ENCODE results near the gene CSGALNACT2. TPM values are rescaled to one million over a fixed set of nuclear protein-coding genes. Genes with fewer than 3 reads are reported as not detected.

CSGALNACT2 gene
- total RNA-seq, 1 donor from 2014 or later, result 10.4 TPM

DNA sequence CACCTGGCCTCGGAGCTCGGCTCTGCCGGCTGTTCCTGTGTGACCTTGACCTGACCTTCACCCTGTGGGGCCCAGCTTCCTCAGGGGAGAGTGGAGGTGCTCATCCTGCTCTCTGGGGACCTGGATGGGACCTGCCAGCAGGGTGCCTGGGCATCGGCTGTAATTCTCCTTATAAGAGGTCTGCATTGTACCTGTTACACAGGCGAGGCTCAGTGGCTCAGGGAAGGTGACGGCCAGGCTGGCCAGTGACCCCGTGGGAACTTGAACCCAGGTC is 32.4 kb upstream of the CSGALNACT2 start:
- TF ChIP-seq, protein P1, sequence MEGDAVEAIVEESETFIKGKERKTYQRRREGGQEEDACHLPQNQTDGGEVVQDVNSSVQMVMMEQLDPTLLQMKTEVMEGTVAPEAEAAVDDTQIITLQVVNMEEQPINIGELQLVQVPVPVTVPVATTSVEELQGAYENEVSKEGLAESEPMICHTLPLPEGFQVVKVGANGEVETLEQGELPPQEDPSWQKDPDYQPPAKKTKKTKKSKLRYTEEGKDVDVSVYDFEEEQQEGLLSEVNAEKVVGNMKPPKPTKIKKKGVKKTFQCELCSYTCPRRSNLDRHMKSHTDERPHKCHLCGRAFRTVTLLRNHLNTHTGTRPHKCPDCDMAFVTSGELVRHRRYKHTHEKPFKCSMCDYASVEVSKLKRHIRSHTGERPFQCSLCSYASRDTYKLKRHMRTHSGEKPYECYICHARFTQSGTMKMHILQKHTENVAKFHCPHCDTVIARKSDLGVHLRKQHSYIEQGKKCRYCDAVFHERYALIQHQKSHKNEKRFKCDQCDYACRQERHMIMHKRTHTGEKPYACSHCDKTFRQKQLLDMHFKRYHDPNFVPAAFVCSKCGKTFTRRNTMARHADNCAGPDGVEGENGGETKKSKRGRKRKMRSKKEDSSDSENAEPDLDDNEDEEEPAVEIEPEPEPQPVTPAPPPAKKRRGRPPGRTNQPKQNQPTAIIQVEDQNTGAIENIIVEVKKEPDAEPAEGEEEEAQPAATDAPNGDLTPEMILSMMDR (conservative IDR thresholded peaks at IDR 0.05; ENCODE audit: low read depth, low read length), result no peak
- DNase-seq (ENCODE audit: low read depth), result no peak
- H3K4me3 ChIP-seq (ENCODE audit: low read depth, low read length), result no peak overlapping the region

DNA sequence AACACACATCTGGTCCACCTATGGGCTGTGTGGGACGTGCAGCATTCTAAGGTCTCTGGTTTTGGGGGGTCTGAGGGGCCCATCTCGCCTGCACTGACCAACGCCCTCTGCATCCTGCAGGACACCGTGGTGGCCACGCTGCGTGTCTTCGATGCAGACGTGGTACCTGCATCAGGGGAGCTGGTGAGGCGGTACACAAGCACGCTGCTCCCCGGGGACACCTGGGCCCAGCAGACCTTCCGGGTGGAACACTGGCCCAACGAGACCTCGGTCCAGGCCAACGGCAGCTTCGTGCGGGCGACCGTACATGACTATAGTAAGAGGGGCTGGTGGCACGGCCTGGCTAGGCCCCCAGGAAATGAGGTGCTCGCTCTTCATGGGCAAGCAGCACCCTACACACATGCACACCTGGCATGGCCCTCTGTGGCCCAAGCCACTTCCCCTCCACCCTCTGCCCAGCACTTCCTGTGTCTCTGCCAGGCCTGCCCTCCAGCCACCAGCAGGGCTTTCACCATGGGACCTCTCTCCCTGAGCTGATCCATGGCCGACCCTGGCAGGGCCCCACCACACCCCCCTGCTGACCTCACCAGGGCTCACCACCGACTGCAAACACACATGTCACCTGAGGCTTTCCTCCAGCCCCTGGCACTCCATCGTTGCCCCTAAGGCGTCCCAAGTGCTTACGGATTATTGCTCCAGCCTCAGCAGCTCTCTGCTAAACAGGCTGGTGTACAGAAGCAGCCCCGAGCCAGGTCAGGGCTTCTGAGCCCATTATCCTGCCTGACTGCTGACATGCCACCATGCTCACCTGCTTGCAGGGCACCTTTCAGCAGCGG is 31.8 kb upstream of the CSGALNACT2 start:
- no peak overlapping the region for H3K4me3 ChIP-seq (ENCODE audit: low read depth, low read length)
- DNase-seq (ENCODE audit: low read depth), result no peak
- TF ChIP-seq, protein P1 (conservative IDR thresholded peaks at IDR 0.05; ENCODE audit: low read depth, low read length), result no peak

DNA sequence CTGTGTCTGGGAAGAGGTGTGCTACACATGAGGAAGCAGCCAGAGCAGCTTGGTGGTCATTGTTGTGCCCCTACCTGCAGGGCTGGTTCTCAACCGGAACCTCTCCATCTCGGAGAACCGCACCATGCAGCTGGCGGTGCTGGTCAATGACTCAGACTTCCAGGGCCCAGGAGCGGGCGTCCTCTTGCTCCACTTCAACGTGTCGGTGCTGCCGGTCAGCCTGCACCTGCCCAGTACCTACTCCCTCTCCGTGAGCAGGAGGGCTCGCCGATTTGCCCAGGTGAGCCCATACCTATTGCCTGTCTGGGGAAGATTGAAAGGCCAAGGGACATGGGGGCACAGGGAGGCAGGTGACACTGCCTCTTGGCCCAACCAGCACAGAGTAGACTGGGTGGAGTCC is 29.3 kb upstream of the CSGALNACT2 start:
- no peak for DNase-seq (ENCODE audit: low read depth)
- TF ChIP-seq, protein P1 (conservative IDR thresholded peaks at IDR 0.05; ENCODE audit: low read depth, low read length), result no peak
- no peak overlapping the region for H3K4me3 ChIP-seq (ENCODE audit: low read depth, low read length)

DNA sequence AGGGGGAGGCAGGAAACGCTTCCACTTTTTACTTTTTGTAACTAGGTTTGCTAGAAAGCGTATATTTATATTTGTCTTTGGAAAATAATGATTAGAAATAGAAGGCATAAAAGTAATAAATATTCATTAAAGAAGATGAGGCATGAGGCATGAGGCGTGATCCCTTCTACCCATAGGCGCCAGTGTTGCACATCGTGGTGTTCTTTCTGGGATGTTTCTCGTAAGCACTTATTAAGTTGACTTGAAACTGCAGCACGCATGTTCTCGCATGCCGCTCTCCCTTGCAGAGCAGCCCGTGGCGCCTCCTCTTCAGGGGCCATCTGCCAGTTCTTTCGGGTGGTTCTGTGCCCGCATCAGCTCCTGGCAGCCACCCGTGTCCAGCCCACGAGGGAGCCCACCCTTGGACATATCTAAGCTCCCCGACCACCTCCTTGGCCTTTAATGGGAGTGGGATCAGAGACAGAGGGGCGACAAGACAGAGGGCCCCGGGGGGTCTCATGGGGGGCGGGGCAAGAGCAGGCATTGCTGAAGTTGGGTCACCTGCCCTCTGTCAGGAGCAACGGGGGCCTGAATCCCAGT is 28.5 kb upstream of the CSGALNACT2 start:
- no peak overlapping the region for H3K4me3 ChIP-seq (ENCODE audit: low read depth, low read length)

DNA sequence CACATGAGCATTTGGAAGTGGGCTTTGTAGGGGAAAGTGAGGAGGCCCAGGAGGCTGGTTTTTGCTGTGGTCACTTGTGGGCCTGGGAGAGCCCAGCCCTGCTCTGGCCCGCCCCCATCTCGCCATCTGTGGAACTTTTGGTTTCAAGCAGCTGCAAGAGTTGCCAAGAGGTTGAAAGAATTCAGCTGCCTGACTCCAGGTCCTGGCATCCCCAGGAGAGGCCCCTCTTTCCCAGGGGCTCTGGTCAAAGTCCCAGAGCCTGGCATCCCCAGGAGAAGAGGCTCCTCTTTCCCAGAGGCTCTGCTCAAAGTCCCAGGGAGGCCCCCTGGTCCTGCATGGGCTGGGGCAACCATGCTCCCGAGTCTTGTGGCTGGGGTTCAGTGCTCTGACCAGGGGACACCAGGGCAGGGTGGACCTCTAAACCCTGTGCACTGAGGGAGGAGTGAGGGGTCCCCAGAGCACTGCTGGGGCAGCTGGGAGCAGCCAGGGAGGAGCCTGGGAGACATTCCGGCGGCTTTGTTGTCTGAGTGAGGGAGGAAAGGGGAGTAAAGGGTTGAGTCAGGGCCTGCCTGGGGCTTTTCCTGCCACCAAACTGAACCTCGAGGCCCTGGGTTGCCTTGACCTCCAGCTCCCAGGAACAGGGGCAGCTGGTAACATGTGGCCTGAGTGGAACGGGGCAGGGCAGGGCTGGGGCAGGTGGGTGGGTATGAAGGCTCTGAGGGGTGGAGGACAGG is 27.7 kb upstream of the CSGALNACT2 start:
- TF ChIP-seq, protein P1 (conservative IDR thresholded peaks at IDR 0.05; ENCODE audit: low read depth, low read length), result no peak
- DNase-seq (ENCODE audit: low read depth), result no peak
- H3K4me3 ChIP-seq (ENCODE audit: low read depth, low read length), result no peak overlapping the region

More for the DNA sequence above, 28.5 kb upstream of the CSGALNACT2 start:
- TF ChIP-seq, protein P1 (conservative IDR thresholded peaks at IDR 0.05; ENCODE audit: low read depth, low read length), result no peak
- no peak for DNase-seq (ENCODE audit: low read depth)

DNA sequence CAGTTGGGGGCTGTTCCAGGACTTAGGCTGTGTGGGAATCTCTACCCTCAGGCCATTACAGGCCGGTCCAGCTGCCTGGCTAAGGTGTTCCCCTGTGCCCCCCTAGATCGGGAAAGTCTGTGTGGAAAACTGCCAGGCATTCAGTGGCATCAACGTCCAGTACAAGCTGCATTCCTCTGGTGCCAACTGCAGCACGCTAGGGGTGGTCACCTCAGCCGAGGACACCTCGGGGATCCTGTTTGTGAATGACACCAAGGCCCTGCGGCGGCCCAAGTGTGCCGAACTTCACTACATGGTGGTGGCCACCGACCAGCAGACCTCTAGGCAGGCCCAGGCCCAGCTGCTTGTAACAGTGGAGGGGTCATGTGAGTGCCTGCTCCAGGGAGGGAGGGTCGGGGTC is 27.1 kb upstream of the CSGALNACT2 start:
- no peak for DNase-seq (ENCODE audit: low read depth)
- H3K4me3 ChIP-seq (ENCODE audit: low read depth, low read length), result no peak overlapping the region
- TF ChIP-seq, protein P1 (conservative IDR thresholded peaks at IDR 0.05; ENCODE audit: low read depth, low read length), result no peak

Data from epithelial cell of proximal tubule (primary cell).